K562 treated with DMSO at 1 percent for 4 hours (cell line): ENCODE data around the gene RBM22. TPM values are rescaled to one million over a fixed set of nuclear protein-coding genes. Genes with fewer than 3 reads are reported as not detected.

Experiments
- total RNA-seq: library from RNA; unstranded; fragments of 300-600 nt; gene quantifications from 2 replicates; pipeline ENCODE4 v1.2.3, GENCODE V29; 2022; ENCODE audit not compliant: insufficient read depth

Gene RBM22
- 35.4 and 50.3 TPM in 2 replicates for total RNA-seq

DNA sequence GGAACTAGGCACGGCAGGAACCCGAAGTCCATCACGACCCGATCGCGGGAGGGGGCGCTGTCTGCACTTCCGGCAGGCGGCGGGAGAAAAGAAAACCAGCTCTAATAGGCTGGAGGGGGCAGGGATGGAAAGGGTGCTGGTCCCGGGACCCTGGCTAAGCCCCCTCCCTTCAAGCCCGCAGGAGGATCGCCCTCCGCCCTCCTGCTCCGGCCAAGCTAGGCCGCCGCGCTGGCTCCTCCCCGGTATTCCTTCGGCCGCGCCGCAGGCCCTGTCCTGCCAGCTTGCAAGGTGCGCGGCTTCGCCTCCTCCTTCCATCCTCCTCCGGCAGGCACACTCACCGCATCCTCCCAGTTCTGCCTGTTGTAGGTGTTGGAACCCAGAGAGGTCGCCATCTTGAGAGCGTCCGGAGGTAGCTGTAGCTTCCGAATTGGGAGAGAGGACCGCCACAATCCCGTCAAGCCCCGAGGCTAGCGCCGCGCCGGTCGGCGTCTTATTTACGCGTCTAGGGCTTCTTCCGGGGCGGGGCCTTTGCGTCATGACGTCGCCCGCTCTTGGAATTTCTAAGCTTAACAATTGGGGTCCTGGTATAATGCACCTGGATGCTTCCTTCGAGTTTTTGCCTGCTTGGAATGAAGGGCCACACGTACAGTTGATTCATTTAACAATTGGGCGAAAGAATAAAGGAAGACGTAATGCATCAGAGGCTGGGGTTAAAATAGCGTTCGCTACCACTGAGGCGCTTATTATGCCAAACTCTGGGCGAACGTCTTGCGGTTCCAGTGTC lies at the start of gene RBM22:
Gene RBM22, minus strand, starts transcription at position 469 of the 784 bp plus-strand sequence. Its CDS starts 77 bp downstream, at position 392.

DNA sequence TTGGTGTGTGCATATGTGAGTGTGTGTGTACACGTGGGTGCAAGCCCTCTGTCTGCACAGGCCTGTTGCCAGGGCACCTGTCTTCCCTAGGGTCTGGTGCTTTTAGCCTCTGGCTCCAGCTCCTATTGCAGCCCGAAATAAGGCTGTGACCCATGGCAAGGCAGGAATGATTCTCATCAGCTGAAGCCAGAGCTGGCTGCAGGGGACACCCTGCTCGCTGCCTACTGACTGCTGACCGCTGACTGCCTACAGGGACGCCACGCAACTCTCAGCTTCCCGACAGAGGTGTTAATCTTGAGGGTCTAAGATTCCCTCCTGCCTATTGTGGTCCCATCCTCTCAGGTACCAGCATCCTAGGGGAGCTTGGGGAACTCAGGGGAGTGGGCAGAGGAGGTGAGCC lies 39.8 kb downstream of the RBM22 start, which contains the start of gene MYOZ3:
Gene MYOZ3, plus strand, starts transcription at position 166 of the 400 bp plus-strand sequence. CDS start 1,691 bp downstream, outside the sequence.

Other genes starting within 250 kb of the RBM22 start
- gene NDST1, start 192.9 kb downstream of the RBM22 start, total RNA-seq = 20.1 and 20.6 TPM in 2 replicates
- not detected in 2 replicates for gene SYNPO, start 60.4 kb downstream of the RBM22 start, total RNA-seq
- not detected in 2 replicates for gene MYOZ3, start 39.8 kb downstream of the RBM22 start, total RNA-seq
- gene DCTN4, start 58.0 kb upstream of the RBM22 start, total RNA-seq = 28.8 and 33.2 TPM in 2 replicates
- 44.4 and 51.4 TPM in 2 replicates for gene SMIM3, start 77.7 kb upstream of the RBM22 start, total RNA-seq
- gene IRGM, start 145.5 kb upstream of the RBM22 start, total RNA-seq = not detected in 2 replicates
- gene ZNF300, start 203.9 kb upstream of the RBM22 start, total RNA-seq = 3.6 and 4.4 TPM in 2 replicates